Middle frontal gyrus (tissue), 1 donor: Measurements from ENCODE around the gene STK24.
"Not testable (repeated sequence)": the region's sequence is repeated elsewhere in the genome, so short reads cannot be mapped to it uniquely, and the experiment has no call there.

Experiments
- DNase-seq: peaks from one replicate; pipeline ENCODE4 v3.0.0-alpha.2; 2015; ENCODE audit warnings: low spot score; ENCODE audit errors: extremely low spot score

STK24 gene

GRCh38 chr13:98582947-98583346, 6.0 kb upstream of the STK24 start:
- no peak for DNase-seq

GRCh38 chr13:98581971-98582702, 5.2 kb upstream of the STK24 start:
- no peak for DNase-seq

DNA sequence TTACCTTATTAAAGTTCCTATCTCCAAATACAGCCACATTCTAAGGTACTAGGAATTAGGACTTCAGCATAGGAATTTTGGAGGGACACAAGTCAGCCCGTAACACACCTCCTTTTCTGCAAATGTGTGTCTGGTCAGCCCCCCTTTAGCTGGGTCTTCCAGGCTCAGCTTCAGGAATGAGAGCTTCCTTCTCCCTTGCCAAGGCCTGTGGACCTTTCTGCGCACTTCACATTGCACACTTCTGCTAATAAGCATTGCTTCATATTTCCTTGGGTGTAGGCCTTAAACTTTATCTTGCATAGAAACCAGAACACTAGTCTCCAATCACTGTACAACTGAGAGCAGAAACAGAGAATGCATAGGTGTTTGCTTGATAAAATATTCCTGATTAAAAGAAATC, 4.5 kb upstream of the STK24 start:
- DNase-seq, result no peak

DNA sequence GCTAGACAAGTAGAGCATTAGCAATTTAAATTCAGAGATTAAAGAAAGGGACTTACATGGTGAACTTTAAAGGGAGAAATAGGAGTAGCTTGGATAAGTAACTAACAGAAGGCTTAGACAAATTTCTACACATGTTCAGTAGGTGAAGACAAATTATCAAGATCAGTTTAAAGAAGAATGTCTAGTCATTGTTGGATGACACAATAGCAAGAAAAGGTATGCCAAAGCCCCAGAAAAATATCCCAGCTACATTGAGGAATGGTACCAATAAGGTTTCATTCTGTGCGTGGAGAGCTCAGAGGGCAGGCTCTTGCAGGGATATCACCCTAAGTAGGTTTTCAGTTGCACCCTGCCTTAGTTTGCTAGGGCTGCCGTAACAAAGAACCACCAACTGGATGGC, 3.5 kb upstream of the STK24 start:
- DNase-seq, result no peak

DNA sequence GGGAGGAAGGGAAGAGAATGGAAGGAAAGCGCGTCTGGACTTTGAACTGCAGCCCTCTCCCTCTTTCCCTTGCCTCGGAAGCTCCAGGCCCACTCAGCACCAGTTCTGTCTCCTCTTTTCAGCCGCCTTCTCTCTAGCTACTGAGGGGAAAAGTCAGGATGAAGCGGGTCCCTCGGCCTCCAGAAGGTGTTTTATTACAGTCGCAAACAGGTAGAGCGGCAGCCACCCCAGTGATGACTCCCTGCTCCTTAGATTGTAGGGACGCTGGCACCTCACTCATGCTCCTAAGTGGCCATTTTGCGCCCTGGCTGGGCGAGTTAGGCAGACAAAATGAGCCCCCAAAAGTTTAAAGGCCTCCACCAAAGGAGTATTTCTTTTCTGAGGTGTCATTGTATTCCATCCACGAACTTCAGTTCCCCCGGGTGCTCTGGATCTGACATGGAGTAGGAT, 954 bp upstream of the STK24 start:
- DNase-seq, result no peak

DNA sequence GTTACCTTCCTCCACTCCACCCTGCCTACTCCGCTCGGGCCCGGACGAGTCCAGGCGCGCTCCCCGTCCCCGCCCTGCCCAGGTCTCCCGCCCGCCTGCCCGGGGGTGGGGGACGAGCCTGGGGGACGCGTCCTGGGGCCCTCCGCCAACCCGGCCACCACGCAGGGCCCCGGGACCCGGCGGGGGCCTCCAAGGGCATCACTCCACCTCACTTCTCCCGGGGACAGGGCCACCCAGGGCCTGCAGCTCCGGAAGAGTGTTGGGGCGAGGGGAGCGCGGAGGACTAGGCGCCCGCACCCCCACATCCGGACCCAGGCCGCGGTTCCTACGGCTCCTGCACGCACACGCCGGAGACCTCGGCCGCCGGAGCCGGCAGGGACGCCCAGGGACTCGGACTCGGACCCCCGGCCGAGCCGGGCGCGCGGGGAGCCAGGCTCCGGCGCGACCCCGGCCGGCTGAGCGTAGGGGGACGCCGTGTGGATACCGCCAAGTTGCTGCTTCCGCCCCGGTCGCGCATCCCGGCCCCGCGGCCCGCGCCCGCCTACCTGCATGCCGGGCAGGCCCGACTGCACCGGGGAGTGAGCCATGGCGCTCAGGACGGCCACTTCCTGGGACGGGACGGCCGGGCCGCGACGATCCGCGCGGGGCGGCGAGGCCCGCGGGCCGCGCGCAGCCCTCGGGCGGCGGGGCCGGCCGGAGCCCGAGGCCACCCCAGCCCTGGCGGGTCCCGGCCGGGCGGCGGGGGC, 534 bp downstream of the STK24 start:
- DNase-seq, result no peak

GRCh38 chr13:98575904-98576199, 1.1 kb downstream of the STK24 start:
- no peak for DNase-seq

DNA sequence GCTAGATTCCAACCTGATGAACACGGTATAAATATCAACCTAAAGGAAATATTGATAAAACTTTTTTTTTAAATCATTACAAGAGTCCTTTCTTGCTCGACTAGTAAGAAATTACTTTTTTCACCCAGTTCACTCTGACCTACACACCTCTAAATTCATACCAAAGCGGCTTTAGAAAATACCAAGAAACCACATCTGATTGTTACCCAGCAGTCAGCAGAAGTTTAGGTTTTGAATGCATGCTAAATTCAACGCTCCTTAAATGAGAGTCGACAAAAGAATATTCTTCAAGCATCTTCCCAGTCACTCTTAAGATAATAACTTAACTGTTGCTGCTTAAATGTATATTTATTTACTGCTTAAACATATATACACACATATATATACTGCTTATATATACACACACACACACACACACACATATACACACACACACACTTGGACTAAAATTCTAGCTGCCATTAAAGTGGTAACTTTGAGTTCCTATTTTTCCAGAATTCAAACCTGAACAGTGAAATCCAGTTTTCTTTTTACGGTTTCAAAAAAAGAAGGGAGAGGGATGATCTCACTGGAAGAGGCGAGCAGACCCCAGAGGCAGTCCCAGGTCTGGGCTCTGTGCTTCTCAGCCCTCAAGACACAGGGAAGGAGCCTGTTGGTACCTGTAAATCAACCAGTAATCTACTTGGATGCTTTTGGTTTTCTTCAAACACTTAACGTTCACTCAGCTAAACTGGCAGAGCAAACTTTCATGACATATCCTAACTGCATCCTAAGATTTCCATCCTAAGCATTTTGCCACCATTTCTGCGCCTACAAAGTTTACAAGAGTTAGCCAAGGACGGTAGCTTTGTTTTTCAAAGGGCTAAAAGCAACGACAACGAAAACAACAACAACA, 1.7 kb downstream of the STK24 start:
- no peak for DNase-seq

DNA sequence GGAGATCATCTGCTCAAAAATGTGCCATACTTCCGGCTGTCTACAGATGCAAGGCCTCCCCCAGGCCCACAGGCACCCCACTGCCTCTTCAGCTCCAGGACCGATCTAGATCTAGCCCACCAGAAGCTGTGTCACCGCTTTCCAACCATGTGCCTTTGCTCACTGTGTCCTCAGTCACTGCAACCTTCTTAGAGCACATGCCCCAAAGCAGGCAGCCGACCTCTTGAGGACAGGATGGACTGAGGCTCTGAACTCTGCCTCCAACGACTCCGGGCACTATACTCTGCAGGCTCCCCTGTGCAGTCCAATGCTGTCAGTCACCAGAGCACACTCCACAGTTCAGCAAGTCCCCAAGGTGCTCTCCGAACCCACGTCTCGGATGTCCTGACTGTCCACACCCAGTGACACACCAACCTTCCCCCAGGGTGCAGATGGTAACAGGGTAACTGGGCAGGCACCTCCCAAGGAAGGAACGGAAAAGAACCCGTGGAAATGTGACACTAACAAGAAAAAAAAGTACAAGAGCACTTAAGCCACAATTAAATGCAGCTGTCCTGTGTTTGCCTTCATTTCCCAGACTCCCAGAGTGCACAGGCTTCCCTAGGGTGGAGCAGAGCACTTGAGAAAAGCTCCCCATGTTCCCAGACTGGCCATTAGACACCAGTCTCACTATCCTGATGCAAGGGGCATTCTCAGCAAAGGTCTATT, 4.8 kb downstream of the STK24 start:
- DNase-seq, result no peak

DNA sequence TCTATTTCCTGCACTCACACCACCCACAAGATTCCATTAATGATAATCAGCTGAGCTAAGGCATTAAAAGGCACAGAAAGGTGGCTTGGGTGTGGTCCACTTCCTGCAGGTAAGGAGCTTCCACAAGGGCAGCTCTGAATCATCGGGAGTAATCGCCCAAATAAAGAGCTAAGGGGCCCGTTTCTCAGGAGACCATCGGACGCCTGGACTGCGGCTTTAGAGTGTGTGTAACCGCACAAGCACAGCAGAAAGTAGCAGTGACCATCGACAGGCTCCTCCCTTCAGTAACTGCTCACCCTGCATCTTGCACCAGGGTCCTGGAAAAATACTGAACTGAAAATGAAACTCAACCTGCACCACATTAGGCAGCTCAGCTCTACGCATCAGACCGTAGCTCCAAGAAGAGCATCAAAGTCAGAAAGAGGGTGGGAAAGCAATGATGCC, 6.0 kb downstream of the STK24 start:
- no peak for DNase-seq

DNA sequence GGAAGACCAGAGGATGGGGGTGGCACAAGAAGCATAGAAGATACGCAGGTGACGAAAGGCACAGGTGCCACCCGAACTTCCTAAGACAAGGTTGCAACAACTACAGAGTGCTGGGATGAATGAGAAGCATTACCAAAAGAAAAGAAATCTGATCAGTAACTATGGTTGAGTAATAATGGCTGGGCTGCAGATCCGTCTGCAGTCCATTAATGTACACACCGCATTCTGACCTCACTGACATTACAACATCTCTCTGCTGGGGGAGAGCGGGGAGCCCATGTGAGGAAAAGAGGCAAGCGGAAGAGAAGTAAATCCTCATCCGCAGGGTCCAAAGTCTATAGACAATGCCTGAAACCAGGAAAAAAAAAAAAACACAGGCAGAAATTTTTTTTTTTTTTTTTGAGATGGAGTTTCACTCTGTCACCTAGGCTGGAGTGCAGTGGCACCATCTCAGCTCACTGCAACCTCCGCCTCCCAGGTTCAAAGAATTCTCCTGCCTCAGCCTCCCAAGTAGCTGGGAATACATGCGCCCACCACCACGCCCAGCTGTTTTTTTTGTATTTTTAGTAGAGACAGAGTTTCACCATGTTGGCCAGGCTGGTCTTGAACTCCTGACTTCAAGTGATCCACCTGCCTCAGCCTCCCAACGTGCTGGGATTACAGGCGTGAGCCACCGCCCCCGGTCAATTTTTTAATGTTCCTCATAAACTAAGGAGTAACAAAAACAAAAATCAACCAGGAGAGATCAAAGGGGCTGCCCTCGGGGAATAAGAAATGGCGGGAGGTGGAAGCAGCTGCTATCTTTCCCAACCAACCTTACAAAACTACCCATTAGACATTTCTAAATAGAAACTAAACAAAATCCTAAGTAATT, 7.2 kb downstream of the STK24 start:
- DNase-seq, result not testable (repeated sequence)

DNA sequence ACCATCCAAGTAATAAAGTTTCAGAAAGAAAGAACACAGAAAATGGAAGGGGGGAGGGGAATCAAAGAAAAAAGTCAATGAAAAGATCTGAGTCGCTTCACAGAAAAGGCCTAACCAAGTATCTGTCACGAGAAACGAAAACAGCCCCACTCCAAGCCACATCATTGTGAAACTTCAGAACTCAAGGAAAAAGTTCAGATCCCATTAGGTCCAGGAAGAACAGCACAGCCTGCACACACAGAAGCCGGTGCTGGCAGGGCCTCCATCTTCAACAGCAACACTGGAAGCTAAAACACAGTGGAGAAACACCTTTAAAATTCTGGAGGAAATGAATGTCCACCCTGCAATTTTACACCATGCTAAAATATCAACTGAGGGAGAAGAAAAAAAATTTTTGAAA, 8.0 kb downstream of the STK24 start:
- no peak for DNase-seq

- no peak for DNase-seq
These were observed 9.8 kb downstream of the STK24 start for GRCh38 chr13:98567140-98567539.

DNA sequence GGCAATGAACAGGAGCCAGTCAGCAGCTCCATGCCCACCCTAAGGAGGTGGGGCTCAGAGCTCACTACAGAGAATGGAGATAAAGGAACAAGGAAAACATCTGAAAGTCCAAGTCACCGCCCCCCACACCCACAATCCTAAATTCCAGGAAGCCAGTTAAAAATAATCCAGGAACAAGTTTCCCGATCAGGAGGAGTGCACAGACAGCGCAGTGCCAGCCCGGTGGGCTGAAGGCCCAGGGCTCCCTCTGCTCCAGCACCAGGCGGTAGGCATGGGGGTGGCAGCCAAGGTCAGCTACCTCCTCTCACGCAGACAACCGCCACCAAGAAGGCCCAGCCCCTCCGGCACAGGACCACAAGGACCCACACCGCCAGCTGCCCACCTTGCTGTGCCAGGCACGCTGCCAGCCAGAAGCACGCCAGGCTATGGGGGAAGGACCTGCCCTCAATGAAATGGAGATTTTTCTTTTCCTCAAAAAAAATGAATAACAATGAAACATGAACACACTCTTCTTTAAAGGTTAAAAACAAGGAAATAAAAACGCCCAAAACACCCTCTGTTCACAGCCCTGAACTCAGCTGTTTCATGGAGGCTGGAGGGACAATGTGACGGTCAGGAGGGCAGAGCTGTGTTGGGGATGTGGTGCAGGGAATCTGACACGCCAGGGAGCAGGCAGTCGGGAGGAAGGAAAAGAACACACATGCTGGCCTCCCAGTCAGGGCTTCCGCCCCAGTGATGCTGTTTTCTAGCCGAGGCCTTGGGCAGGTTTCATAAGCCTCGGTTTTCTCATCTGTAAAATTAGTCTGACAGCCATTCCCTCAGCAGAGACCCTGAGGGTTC, 11.0 kb downstream of the STK24 start:
- no peak for DNase-seq

DNA sequence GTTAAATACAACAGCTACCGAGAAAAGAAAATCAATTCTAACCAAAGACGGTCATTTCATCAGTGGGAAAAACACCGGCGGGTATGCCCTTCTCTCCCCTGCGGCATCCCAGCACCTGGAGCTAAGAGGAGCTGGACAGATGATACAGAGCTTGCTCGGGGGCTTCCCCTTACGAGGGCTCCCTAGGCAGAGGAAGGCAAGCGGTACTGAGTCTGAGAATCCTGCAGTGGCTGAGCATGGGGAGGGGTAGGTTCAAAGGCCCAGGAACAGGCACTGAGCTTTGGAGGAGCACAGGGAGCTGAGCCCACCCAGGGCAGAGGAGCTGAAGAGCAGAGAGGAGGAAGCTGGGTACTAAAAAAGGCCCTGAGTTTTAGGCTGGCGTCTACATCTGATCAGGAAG, 12.7 kb downstream of the STK24 start:
- DNase-seq, result no peak

DNA sequence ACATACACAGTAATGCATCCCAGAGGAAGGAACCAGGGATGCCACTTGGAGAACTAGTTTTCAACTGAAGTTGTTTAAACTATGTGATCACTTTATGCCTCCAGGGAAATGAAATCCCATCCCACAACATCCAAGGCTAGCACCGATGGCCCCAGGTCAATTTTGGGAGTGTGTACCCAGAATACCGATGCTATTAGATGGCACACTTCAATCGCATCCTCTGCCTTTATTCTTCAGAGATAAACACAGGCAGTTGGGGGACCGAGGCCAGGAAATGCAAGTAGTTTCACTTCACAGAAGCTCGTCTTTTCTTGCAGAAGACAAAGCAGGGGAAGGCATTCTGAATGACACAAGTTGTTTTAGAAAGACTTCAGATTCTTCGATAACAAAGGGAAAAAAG, 13.8 kb downstream of the STK24 start:
- no peak for DNase-seq

- no peak for DNase-seq
These were observed 17.7 kb downstream of the STK24 start for GRCh38 chr13:98559169-98559568.

DNA sequence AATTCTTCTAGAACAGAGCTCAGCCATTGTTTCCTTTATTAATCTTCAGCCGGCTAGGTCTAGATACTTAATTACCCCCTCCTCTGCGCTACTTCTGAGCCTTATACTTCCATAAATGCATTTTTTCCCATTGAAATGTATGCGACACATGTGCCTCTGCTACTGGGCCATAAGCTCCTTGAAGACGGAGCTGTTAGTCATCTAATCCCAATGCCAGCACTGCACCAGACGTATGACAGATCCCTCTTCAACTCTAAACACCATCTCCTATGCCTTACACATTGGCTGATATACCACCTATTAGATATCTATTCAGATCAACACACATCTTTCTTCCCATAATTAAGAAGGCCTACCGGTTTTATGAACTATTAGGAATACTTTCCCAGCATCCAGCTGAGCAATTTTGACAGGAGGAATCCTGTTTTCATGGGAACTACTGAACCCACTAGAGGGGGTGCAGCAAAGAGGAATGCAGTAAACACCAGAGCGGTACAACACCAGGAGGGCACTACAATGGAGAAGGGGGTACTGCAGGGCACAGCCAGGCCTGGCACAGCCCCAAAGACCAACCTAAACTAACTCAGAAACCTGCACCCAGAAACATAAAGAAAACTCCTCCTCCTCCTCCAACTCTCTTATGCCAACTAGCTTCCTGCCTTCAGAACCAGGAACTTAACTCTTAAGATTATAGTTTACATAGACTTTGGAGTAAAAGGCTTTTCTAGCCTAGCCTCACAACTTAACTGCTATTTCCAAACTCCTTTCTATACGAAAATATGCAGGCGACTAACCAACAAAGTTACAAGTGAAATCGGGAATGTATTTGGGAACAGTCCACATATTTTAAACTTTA, 18.7 kb downstream of the STK24 start:
- DNase-seq, result no peak
